ENCODE measurements around the gene PCYT1A.
"Not testable (repeated sequence)": the region's sequence is repeated elsewhere in the genome, so short reads cannot be mapped to it uniquely, and the experiment has no call there.

PCYT1A gene

DNA sequence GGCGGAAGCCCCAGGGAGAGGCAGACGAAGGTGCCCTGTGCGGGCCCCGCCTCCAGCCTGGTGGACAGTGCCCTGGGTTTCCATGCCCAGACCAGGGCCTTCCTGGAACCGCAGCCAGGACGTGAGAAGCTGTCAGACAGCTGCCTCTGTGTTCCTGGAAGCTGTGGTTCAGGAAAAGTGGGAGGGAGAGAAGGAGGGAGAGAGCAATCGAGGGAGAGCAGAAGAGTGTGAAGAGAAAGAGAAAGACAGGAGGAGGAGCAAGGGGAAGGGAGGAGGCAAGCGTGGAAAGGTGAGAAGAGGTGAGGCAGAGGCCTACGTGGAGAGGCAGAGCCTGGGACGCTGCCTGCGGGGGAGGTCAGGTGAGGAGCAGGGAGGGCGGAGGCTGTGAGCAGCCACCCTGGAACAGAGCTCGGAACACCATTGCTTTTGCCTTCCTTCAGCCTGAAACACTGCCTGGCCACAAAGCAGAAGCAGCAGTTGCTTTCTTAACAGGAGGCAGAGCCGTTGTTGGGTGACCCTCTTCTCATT, 94.9 kb downstream of the PCYT1A start:
- DNase-seq (ENCODE audit: low spot score): no peak

- no peak for DNase-seq (ENCODE audit: low spot score)
These were observed 95.4 kb downstream of the PCYT1A start for GRCh38 chr3:196192036-196192523.

DNA sequence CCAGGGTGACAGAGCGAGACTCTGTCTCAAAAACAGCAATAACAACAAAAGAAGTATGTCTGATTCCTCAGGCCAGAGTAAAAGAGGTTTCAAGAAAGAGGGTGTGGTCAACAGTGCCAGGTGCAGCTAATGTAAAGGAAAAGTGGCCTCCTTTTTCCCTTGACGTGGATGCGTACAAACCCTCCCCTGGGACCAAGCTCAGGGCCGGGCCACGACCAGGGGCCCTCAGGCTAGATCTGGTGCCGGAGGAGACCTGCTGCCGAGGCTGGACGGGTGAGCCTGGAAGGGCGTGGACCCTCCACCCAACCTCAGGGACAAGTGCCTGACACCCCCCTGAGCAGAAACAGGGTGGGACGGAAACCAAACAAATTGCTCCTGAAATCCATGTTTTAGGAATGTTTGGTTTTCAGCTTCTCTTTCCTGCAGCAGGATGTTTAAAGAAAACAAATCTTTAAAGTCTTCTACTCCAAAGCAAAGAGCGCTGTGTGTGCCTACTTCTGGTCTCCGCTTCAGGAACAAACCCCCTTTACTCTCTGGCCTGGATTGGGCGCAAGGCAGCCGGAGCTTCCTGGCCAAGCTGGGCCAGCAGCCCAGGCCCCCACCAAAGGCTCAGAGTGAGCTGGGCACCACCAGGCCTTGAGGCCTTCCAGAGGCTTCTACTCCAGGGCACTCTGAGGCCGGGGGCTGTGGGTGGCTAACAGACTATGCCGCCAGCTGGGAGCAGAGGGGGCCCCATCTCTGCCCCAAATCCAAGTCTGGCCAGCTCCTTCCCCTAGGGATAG, 97.8 kb downstream of the PCYT1A start:
- DNase-seq (ENCODE audit: low spot score): no peak

- DNase-seq (ENCODE audit: low spot score): no peak
These were observed 100.6 kb downstream of the PCYT1A start for GRCh38 chr3:196186651-196187573.

- DNase-seq (ENCODE audit: low spot score): no peak
These were observed 102.6 kb downstream of the PCYT1A start for GRCh38 chr3:196184881-196185280.

DNA sequence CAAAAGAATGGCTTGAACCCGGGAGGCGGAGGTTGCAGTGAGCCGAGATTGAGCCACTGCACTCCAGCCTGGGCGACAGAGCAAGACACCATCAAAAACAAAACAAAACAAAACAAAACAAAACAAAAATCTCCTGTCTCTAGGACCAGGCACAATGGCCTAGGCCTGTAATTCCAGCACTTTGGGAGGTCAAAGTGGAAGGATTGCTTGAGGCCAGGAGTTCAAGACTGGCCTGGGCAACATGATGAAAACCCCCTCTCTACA, 103.4 kb downstream of the PCYT1A start:
- DNase-seq (ENCODE audit: low spot score): not testable (repeated sequence)

- no peak for DNase-seq (ENCODE audit: low spot score)
These were observed 106.4 kb downstream of the PCYT1A start for GRCh38 chr3:196181127-196181546.

- no peak for DNase-seq (ENCODE audit: low spot score)
These were observed 107.2 kb downstream of the PCYT1A start for GRCh38 chr3:196180346-196180745.

All from AG20443 (cell line).